Osteocyte (in vitro differentiated cells): ENCODE results near the gene MANEA. TPM values are rescaled to one million over a fixed set of nuclear protein-coding genes. Genes with fewer than 3 reads are reported as not detected.
A peak's percentile ranks its signal among the peaks of the same experiment; 100 is the strongest.

Source experiments
- DNase-seq: peaks from one replicate; pipeline ENCODE4 v3.0.0; 2021; ENCODE audit warnings: mixed read lengths; ENCODE audit not compliant: unreplicated experiment; ENCODE audit errors: extremely low spot score
- H3K27ac Mint-ChIP-seq: one replicate; pipeline ENCODE4 v1.8.0; 2021; ENCODE audit warnings: mild to moderate bottlenecking, mixed read lengths; ENCODE audit not compliant: unreplicated experiment
- H3K27me3 Mint-ChIP-seq: one replicate; pipeline ENCODE4 v1.8.0; 2021; ENCODE audit warnings: mixed read lengths; ENCODE audit not compliant: unreplicated experiment
- H3K36me3 Mint-ChIP-seq: one replicate; pipeline ENCODE4 v1.8.0; 2021; ENCODE audit warnings: mixed read lengths; ENCODE audit not compliant: unreplicated experiment
- H3K4me1 Mint-ChIP-seq: one replicate; pipeline ENCODE4 v1.8.0; 2021; ENCODE audit warnings: mixed read lengths; ENCODE audit not compliant: unreplicated experiment
- H3K4me3 Mint-ChIP-seq: one replicate; pipeline ENCODE4 v1.8.0; 2021; ENCODE audit warnings: mild to moderate bottlenecking, moderate library complexity, mixed read lengths; ENCODE audit not compliant: unreplicated experiment
- H3K9me3 Mint-ChIP-seq: one replicate; pipeline ENCODE4 v1.8.0; 2021; ENCODE audit warnings: mixed read lengths; ENCODE audit not compliant: unreplicated experiment
- total RNA-seq: library from RNA; stranded (reverse); gene quantifications from 2 replicates; pipeline ENCODE4 v1.2.1, GENCODE V29; 2021
- TF ChIP-seq, protein P1 (sequence below): fragments of 200-600 bp; sonication (generic); IDR thresholded peaks from 2 replicates; pipeline ENCODE4 v1.5.0; 2021; ENCODE audit warnings: antibody characterized with exemption, mild to moderate bottlenecking, moderate library complexity

Gene MANEA
- total RNA-seq, 1 donor from 2014 or later = 13.4 TPM

DNA sequence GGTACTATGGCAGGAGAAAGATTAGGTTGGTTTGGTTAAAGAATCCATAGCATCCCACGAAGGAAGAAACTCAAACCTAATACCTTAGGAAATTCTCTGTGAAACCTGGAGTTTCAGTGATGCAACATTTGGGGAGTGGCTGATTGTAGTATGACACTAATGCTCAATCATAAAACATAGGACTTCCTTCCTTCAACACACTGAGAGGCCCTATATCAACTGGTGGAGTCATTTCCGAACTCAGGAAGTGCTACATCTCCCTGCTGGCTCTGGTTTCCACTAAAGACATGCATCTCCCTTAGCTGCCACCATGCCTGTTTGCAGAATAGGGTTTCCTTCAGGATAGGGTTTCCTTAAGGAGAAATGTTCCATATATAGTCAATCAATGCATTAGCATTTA lies 5.2 kb upstream of the MANEA start:
- H3K9me3 Mint-ChIP-seq = no peaks in the 10 kb centered on the region
- peaks cover 12% of the 10 kb centered on the region for H3K4me1 Mint-ChIP-seq
- H3K4me3 Mint-ChIP-seq = no peak overlapping the region
- no peaks in the 10 kb centered on the region for H3K27me3 Mint-ChIP-seq
- no peak for DNase-seq
- TF ChIP-seq, protein P1, sequence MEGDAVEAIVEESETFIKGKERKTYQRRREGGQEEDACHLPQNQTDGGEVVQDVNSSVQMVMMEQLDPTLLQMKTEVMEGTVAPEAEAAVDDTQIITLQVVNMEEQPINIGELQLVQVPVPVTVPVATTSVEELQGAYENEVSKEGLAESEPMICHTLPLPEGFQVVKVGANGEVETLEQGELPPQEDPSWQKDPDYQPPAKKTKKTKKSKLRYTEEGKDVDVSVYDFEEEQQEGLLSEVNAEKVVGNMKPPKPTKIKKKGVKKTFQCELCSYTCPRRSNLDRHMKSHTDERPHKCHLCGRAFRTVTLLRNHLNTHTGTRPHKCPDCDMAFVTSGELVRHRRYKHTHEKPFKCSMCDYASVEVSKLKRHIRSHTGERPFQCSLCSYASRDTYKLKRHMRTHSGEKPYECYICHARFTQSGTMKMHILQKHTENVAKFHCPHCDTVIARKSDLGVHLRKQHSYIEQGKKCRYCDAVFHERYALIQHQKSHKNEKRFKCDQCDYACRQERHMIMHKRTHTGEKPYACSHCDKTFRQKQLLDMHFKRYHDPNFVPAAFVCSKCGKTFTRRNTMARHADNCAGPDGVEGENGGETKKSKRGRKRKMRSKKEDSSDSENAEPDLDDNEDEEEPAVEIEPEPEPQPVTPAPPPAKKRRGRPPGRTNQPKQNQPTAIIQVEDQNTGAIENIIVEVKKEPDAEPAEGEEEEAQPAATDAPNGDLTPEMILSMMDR = no peak
- H3K36me3 Mint-ChIP-seq = no peaks in the 10 kb centered on the region
- no peak overlapping the region for H3K27ac Mint-ChIP-seq

DNA sequence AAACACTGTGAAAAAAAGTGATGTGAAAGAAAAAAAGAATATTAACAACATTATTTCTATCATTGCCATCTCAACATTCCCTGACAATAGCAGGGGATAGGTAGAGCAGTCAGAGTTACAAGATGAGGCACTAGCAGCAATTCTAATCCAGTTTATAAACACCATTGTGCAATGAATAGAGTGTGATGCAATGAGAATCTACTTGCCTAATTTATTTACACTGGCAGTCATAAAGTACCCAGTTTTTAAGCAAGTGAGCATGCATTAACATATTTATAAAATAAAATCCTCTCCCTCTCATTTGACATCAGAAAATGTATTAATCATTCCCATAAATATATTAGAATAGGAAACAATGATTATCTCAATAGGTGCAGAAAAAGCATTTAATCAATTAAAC lies 2.5 kb upstream of the MANEA start:
- no peaks in the 10 kb centered on the region for H3K27me3 Mint-ChIP-seq
- DNase-seq = no peak
- TF ChIP-seq, protein P1 = no peak
- peaks cover 26% of the 10 kb centered on the region for H3K4me1 Mint-ChIP-seq
- no peak overlapping the region for H3K4me3 Mint-ChIP-seq
- no peak overlapping the region for H3K27ac Mint-ChIP-seq
- no peaks in the 10 kb centered on the region for H3K9me3 Mint-ChIP-seq
- no peaks in the 10 kb centered on the region for H3K36me3 Mint-ChIP-seq

GRCh38 chr6:95576218-95576997 lies 927 bp upstream of the MANEA start:
- Mint-ChIP-seq H3K27me3 (no peaks in the 10 kb centered on the region), H3K9me3 (no peaks in the 10 kb centered on the region), H3K4me1 (peaks cover 32% of the 10 kb centered on the region), H3K27ac (peak overlapping the region; percentile 98), H3K4me3 (peak overlapping the region; percentile 94), H3K36me3 (no peaks in the 10 kb centered on the region)
- TF ChIP-seq, protein P1 = no peak
- DNase-seq = no peak

- H3K27me3 Mint-ChIP-seq = no peaks in the 10 kb centered on the region
- H3K27ac Mint-ChIP-seq = peak overlapping the region; percentile 98
- no peaks in the 10 kb centered on the region for H3K36me3 Mint-ChIP-seq
- no peaks in the 10 kb centered on the region for H3K9me3 Mint-ChIP-seq
- TF ChIP-seq, protein P1 = no peak
- peaks cover 34% of the 10 kb centered on the region for H3K4me1 Mint-ChIP-seq
- peak overlapping the region; percentile 94 for H3K4me3 Mint-ChIP-seq
- no peak for DNase-seq
These were observed 384 bp upstream of the MANEA start for GRCh38 chr6:95576998-95577303.

GRCh38 chr6:95578106-95578410 lies 723 bp downstream of the MANEA start:
- TF ChIP-seq, protein P1 = no peak
- no peaks in the 10 kb centered on the region for H3K36me3 Mint-ChIP-seq
- peak overlapping the region; percentile 98 for H3K27ac Mint-ChIP-seq
- peak overlapping the region; percentile 94 for H3K4me3 Mint-ChIP-seq
- no peak for DNase-seq
- H3K27me3 Mint-ChIP-seq = no peaks in the 10 kb centered on the region
- H3K4me1 Mint-ChIP-seq = peaks cover 34% of the 10 kb centered on the region
- no peaks in the 10 kb centered on the region for H3K9me3 Mint-ChIP-seq
